Ascending aorta (tissue), 2 donors: ENCODE results near the gene CYRIA. TPM values are rescaled to one million over a fixed set of nuclear protein-coding genes. Genes with fewer than 3 reads are reported as not detected.

Source experiments
- DNase-seq, 2 donors: peaks; one replicate each; pipeline ENCODE4 v3.0.0-alpha.2; 2019; ENCODE audit warnings: low spot score in 2 of 2
- H3K27ac ChIP-seq, 2 donors: fragments of 200-600 bp; sonication (generic); one replicate each; pipeline ENCODE4 v1.5.1; 2016 to 2017; ENCODE audit warnings: mild to moderate bottlenecking in 1 of 2
- H3K27me3 ChIP-seq: fragments of 200-600 bp; sonication (generic); one replicate; pipeline ENCODE4 v1.5.1; 2017
- H3K36me3 ChIP-seq, 2 donors: fragments of 200-600 bp; sonication (generic); one replicate each; pipeline ENCODE4 v1.5.1; 2016
- H3K4me1 ChIP-seq, 2 donors: fragments of 200-600 bp; sonication (generic); one replicate each; pipeline ENCODE4 v1.5.1; 2016 to 2017; ENCODE audit warnings: mild to moderate bottlenecking in 1 of 2
- H3K4me3 ChIP-seq, 2 donors: fragments of 200-600 bp; sonication (generic); one replicate each; pipeline ENCODE4 v1.5.1; 2016 to 2017; ENCODE audit warnings: mild to moderate bottlenecking in 1 of 2
- H3K9me3 ChIP-seq, 2 donors: fragments of 200-600 bp; sonication (generic); one replicate each; pipeline ENCODE4 v1.5.1; 2016
- intact Hi-C: fragments of 100-400 bp; cut with DNase I; formaldehyde crosslinking; loops from one replicate; pipeline ENCODE4 v1.15.1; 2023
- total RNA-seq: library from RNA; depleted of rRNA; stranded (reverse); fragments of >200 nt; gene quantifications from one replicate; pipeline ENCODE4 v1.1.0, GENCODE V29; 2016
- TF ChIP-seq, protein P1 (sequence below), 3 experiments: fragments of 200-600 bp in 2 of 3; fragments of 450-650 bp in 1 of 3; sonication (generic) in 2 of 3; IDR thresholded peaks; one replicate each; pipeline ENCODE4 v1.5.1; 2016 to 2019; ENCODE audit warnings: antibody characterized with exemption in 3 of 3, mild to moderate bottlenecking in 1 of 3, moderate library complexity in 1 of 3

CYRIA gene
- total RNA-seq, 1 donor from 2014 or later = 7.1 TPM

DNA sequence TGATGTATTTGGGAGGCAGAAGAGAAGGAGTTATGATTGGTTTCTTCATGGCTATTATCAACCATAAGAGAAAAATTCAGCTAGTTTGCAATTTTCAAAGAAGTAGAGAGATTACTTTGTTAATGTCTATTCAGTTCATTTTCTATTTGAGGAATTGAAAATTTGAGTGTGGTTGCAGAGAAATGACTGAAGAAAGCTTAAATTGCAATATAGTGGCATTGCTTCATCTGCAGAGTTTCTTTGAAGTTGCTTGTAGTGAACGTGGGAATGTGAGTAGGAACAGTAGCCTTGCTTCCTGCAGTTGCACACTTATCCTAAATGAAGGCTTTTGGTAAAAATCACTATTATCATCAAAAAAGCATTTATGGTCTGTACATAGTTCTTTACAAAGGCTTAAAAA is 14.7 kb upstream of the CYRIA start:
- DNase-seq = no peak
- intact Hi-C loops = no loop called here
- peaks cover 0 to 11% of the 10 kb centered on the region in 2 donors for H3K9me3 ChIP-seq
- no peak overlapping the region for H3K27ac ChIP-seq
- H3K4me3 ChIP-seq = no peak overlapping the region
- H3K27me3 ChIP-seq = no peaks in the 10 kb centered on the region
- TF ChIP-seq, protein P1, sequence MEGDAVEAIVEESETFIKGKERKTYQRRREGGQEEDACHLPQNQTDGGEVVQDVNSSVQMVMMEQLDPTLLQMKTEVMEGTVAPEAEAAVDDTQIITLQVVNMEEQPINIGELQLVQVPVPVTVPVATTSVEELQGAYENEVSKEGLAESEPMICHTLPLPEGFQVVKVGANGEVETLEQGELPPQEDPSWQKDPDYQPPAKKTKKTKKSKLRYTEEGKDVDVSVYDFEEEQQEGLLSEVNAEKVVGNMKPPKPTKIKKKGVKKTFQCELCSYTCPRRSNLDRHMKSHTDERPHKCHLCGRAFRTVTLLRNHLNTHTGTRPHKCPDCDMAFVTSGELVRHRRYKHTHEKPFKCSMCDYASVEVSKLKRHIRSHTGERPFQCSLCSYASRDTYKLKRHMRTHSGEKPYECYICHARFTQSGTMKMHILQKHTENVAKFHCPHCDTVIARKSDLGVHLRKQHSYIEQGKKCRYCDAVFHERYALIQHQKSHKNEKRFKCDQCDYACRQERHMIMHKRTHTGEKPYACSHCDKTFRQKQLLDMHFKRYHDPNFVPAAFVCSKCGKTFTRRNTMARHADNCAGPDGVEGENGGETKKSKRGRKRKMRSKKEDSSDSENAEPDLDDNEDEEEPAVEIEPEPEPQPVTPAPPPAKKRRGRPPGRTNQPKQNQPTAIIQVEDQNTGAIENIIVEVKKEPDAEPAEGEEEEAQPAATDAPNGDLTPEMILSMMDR (IDR thresholded peaks at IDR 0.05) = no peak
- no peaks in the 10 kb centered on the region for H3K36me3 ChIP-seq
- H3K4me1 ChIP-seq = no peaks in the 10 kb centered on the region

DNA sequence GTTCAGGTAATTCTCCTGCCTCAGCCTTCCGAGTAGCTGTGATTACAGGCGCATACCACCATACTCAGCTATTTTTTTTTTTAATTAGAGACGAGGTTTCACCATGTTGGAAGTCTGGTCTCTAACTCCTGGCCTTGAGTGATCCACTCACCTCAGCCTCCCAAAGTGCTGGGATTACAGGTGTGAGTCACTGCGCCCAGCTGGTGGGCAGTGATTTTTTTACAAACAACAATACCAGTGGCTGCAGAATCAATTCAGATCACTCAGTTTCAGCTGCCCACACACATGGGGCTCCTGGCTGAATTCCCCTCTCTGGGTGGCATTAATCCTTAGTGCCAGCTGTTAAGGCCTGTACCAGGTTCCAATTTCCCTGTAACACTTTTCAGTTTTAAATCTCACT is 13.3 kb upstream of the CYRIA start:
- no peaks in the 10 kb centered on the region for H3K36me3 ChIP-seq
- intact Hi-C loops = no loop called here

DNA sequence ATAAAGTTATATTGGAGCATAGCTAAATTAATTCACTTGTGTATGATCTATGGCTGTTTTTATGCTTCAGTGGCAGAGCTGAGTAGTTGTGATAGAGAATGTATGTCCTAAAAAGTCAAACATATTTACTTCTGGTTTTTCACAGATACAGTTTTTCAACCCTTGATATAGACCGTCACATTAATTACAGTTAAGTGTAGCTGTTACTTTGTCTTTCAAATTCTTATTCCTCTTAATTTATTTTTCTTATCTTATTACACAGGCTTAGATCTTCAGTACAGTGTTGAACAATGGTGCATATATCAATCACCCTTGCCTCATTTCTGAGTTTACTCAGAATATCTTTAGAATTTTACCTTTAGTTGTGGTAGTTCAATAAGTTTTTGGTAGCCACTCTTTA is 12.2 kb upstream of the CYRIA start:
- H3K9me3 ChIP-seq = peaks cover 0 to 11% of the 10 kb centered on the region in 2 donors
- H3K4me1 ChIP-seq = no peaks in the 10 kb centered on the region
- H3K4me3 ChIP-seq = no peak overlapping the region
- H3K27me3 ChIP-seq = no peaks in the 10 kb centered on the region
- intact Hi-C loops = no loop called here
- H3K36me3 ChIP-seq = no peaks in the 10 kb centered on the region
- TF ChIP-seq, protein P1 (IDR thresholded peaks at IDR 0.05) = no peak
- DNase-seq = no peak
- H3K27ac ChIP-seq = no peak overlapping the region

More for the DNA sequence above, 13.3 kb upstream of the CYRIA start:
- DNase-seq = no peak
- Histone ChIP-seq H3K4me3 (no peak overlapping the region), H3K27me3 (no peaks in the 10 kb centered on the region), H3K9me3 (peaks cover 0 to 11% of the 10 kb centered on the region in 2 donors), H3K27ac (no peak overlapping the region), H3K4me1 (no peaks in the 10 kb centered on the region)
- TF ChIP-seq, protein P1 (IDR thresholded peaks at IDR 0.05) = no peak

DNA sequence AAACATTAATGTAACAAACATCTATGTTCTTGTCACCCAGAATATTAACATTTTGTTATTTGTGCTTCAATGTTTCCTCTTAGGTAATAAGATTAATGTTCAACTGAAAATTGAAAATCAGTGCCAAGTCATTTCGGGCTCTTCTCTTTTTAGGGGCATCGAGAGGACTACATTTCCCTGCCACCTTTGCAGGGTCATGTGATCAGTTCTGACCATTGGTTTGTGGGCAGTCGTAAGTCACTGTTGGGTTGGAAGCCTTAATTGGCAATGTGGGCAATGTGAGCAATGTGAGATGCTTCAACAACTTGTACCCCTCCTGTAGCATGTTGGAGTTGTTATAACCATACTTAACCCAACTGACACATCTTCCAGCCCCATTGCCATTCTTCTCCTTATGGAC is 10.1 kb upstream of the CYRIA start:
- Histone ChIP-seq H3K36me3 (no peaks in the 10 kb centered on the region), H3K27me3 (no peaks in the 10 kb centered on the region), H3K27ac (no peak overlapping the region), H3K4me3 (no peak overlapping the region), H3K9me3 (peaks cover 0 to 11% of the 10 kb centered on the region in 2 donors), H3K4me1 (no peaks in the 10 kb centered on the region)
- DNase-seq = no peak
- intact Hi-C loops = no loop called here
- TF ChIP-seq, protein P1 (IDR thresholded peaks at IDR 0.05) = no peak

DNA sequence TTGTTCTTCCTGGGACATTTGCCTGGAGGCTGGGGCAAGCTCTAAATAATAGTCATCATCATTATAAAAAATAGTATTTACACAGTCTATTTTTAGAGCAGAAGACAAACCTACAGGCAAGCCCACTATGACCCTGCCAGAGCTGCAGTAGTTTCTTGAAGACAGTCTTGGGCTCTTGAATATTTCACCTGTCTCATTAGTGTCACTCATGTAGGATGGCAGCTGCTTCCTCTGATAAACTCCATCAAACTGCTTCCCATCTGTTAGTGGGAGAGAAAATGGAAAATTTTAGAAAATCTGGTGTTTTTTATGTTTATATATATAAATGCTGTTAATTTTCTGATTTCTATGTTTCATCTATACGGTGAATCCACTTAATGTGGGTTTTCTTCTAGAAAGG is 8.5 kb upstream of the CYRIA start:
- TF ChIP-seq, protein P1 (IDR thresholded peaks at IDR 0.05) = no peak
- Histone ChIP-seq H3K36me3 (no peaks in the 10 kb centered on the region), H3K4me3 (no peak overlapping the region), H3K4me1 (no peaks in the 10 kb centered on the region), H3K9me3 (peaks cover 0 to 11% of the 10 kb centered on the region in 2 donors), H3K27me3 (no peaks in the 10 kb centered on the region), H3K27ac (no peak overlapping the region)
- DNase-seq = no peak
- intact Hi-C loops = no loop called here

DNA sequence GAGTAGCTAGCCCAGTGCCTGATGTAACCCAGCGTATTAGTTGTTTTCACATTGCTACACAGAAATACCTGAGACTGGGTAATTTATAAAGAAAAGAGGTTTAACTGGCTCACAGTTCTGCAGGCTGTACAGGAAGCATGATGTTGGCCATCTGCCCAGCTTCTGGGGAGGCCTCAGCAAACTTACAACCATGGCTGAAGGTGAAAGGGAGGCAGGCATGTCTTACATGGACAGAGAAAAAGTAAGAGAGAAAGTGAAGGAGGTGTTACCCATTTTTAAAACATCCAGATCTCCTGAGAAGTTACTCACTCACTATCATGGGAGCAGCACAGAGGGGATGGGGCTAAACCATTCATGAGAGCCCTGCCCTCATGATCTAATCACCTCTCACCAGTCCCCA is 6.1 kb upstream of the CYRIA start:
- Histone ChIP-seq H3K27ac (no peak overlapping the region), H3K27me3 (no peaks in the 10 kb centered on the region), H3K9me3 (no peaks in the 10 kb centered on the region), H3K4me3 (no peak overlapping the region), H3K36me3 (no peaks in the 10 kb centered on the region), H3K4me1 (no peaks in the 10 kb centered on the region)
- no peak for DNase-seq
- intact Hi-C loops = no loop called here
- TF ChIP-seq, protein P1 (IDR thresholded peaks at IDR 0.05) = no peak
